SK-N-SH treated with all-trans-retinoic acid at 6 μM for 48 hours (cell line): ENCODE data around the gene LEO1.

Experiments
- ATAC-seq: fragments of 200-7000 bp; cut with Tn5 transposase; 3 replicates; pipeline ENCODE4 v1.9.1; 2020; ENCODE audit warnings: mild to moderate bottlenecking, moderate library complexity
- ARNTL ChIP-seq: fragments of 450-650 bp; formaldehyde crosslinking; IDR thresholded peaks from 2 replicates; pipeline ENCODE4 v1.5.0; 2020; ENCODE audit warnings: low read depth, mild to moderate bottlenecking, moderate library complexity, borderline replicate concordance
- CREB5 ChIP-seq: fragments of 250-450 bp; sonication (Bioruptor Pico); IDR thresholded peaks from 2 replicates; pipeline ENCODE4 v1.5.1; 2020; ENCODE audit warnings: low read depth, mild to moderate bottlenecking, moderate library complexity
- CSRNP3 ChIP-seq: fragments of 250-450 bp; sonication (Bioruptor Pico); IDR thresholded peaks from 2 replicates; pipeline ENCODE4 v1.5.1; 2021; ENCODE audit warnings: mild to moderate bottlenecking, moderate library complexity
- ESRRG ChIP-seq: fragments of 250-450 bp; sonication (Bioruptor Pico); IDR thresholded peaks from 2 replicates; pipeline ENCODE4 v1.6.1; 2021; ENCODE audit warnings: mild to moderate bottlenecking
- ISL1 ChIP-seq: fragments of 250-450 bp; sonication (Bioruptor Pico); IDR thresholded peaks from 2 replicates; pipeline ENCODE4 v2.1.2; 2022; ENCODE audit warnings: mild to moderate bottlenecking, moderate library complexity
- OSR1 ChIP-seq: fragments of 250-450 bp; sonication (Bioruptor Pico); IDR thresholded peaks from 2 replicates; pipeline ENCODE4 v1.8.0; 2022; ENCODE audit warnings: moderate library complexity, mild to moderate bottlenecking, inconsistent platforms
- PPARA ChIP-seq: fragments of 250-450 bp; sonication (Bioruptor Pico); IDR thresholded peaks from 2 replicates; pipeline ENCODE4 v1.5.0; 2020; ENCODE audit warnings: mild to moderate bottlenecking, borderline replicate concordance
- RARB ChIP-seq: fragments of 250-450 bp; sonication (Bioruptor Pico); IDR thresholded peaks from 2 replicates; pipeline ENCODE4 v1.8.0; 2021; ENCODE audit warnings: mild to moderate bottlenecking, moderate library complexity
- TCF4 ChIP-seq: fragments of 250-450 bp; sonication (Bioruptor Pico); IDR thresholded peaks from 2 replicates; pipeline ENCODE4 v1.8.0; 2021; ENCODE audit warnings: mild to moderate bottlenecking, moderate library complexity, borderline replicate concordance
- TOX ChIP-seq: fragments of 250-450 bp; sonication (Bioruptor Pico); IDR thresholded peaks from 2 replicates; pipeline ENCODE4 v1.8.0; 2021; ENCODE audit warnings: mild to moderate bottlenecking, moderate library complexity, borderline replicate concordance
- ZC3H10 ChIP-seq: fragments of 250-450 bp; sonication (Bioruptor Pico); IDR thresholded peaks from 2 replicates; pipeline ENCODE4 v1.5.1; 2021; ENCODE audit warnings: mild to moderate bottlenecking, moderate library complexity
- ZFP3 ChIP-seq: fragments of 250-450 bp; sonication (Bioruptor Pico); IDR thresholded peaks from 2 replicates; pipeline ENCODE4 v1.5.0; 2020; ENCODE audit warnings: mild to moderate bottlenecking, moderate library complexity
- ZNF565 ChIP-seq: fragments of 450-650 bp; formaldehyde crosslinking; conservative IDR thresholded peaks from 2 replicates; pipeline ENCODE4 v1.5.0; 2020; ENCODE audit warnings: low read depth, mild to moderate bottlenecking, moderate library complexity
- ZNF70 ChIP-seq: fragments of 450-650 bp; formaldehyde crosslinking; IDR thresholded peaks from 2 replicates; pipeline ENCODE4 v1.5.0; 2020; ENCODE audit warnings: mild to moderate bottlenecking, moderate library complexity
- ZNF8 ChIP-seq: fragments of 450-650 bp; formaldehyde crosslinking; IDR thresholded peaks from 2 replicates; pipeline ENCODE4 v1.5.0; 2020; ENCODE audit warnings: mild to moderate bottlenecking, moderate library complexity
- TF ChIP-seq, protein P1 (sequence below): fragments of 250-450 bp; sonication (Bioruptor Pico); IDR thresholded peaks from 2 replicates; pipeline ENCODE4 v1.8.0; 2021; ENCODE audit warnings: low read depth, mild to moderate bottlenecking, moderate library complexity, borderline replicate concordance
- TF ChIP-seq, protein P2 (sequence below): fragments of 250-450 bp; sonication (Bioruptor Pico); IDR thresholded peaks from 2 replicates; pipeline ENCODE4 v1.5.0; 2020; ENCODE audit warnings: mild to moderate bottlenecking, moderate library complexity
- TF ChIP-seq, protein P3 (sequence below): fragments of 250-450 bp; sonication (Bioruptor Pico); IDR thresholded peaks from 2 replicates; pipeline ENCODE4 v1.8.0; 2020; ENCODE audit warnings: mild to moderate bottlenecking, moderate library complexity, borderline replicate concordance

Gene LEO1

DNA sequence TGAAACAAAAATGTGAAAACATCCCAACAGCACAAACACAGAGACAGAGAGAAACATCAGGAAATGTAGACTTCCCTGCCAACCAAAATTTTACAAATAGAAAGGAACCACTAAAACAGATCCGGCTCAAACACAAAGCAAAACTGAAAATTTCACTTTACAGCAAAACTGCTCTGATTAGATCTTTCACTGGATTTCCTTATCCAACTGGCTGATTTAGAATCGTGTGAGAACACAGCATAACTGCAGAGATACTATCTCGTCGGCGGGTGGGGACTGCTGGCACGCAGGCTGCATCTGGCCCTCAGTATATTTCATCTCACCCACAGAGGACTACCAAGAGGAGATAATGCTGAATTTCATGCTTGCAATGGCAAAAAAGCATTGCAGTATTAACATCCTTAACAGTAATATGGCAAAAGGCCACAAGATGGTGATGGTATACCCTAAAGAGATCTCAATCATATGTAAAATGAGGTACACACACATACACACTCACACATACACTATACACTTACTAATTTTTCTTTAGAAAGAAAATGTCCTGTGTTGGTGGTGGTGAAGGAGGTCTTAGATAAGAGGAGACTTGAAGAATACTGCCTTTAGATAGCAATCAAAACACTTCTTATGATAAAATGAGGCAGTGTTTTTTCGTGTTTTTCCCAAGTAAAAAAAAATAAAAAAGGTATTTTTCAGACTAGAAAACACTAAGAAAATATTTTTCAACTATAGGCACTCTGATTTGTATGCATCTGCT is 10.6 kb upstream of the LEO1 start:
- ATAC-seq: peak; percentile 95
- TF ChIP-seq CREB5 (CRISPR knock-in tag) (no peak), ZFP3 (CRISPR knock-in tag) (no peak)
- TF ChIP-seq, protein P1, sequence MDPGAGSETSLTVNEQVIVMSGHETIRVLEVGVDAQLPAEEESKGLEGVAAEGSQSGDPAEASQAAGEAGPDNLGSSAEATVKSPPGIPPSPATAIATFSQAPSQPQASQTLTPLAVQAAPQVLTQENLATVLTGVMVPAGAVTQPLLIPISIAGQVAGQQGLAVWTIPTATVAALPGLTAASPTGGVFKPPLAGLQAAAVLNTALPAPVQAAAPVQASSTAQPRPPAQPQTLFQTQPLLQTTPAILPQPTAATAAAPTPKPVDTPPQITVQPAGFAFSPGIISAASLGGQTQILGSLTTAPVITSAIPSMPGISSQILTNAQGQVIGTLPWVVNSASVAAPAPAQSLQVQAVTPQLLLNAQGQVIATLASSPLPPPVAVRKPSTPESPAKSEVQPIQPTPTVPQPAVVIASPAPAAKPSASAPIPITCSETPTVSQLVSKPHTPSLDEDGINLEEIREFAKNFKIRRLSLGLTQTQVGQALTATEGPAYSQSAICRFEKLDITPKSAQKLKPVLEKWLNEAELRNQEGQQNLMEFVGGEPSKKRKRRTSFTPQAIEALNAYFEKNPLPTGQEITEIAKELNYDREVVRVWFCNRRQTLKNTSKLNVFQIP (CRISPR knock-in tag): no peak

GRCh38 chr15:51973775-51974174 is 2.2 kb upstream of the LEO1 start:
- TF ChIP-seq CSRNP3 (CRISPR knock-in tag) (no peak), ZFP3 (CRISPR knock-in tag) (no peak), ZNF565 (CRISPR knock-in tag) (no peak), ZC3H10 (no peak), TCF4 (CRISPR knock-in tag) (no peak), ESRRG (no peak), ISL1 (no peak), ZNF8 (CRISPR knock-in tag) (no peak)
- TF ChIP-seq, protein P2, sequence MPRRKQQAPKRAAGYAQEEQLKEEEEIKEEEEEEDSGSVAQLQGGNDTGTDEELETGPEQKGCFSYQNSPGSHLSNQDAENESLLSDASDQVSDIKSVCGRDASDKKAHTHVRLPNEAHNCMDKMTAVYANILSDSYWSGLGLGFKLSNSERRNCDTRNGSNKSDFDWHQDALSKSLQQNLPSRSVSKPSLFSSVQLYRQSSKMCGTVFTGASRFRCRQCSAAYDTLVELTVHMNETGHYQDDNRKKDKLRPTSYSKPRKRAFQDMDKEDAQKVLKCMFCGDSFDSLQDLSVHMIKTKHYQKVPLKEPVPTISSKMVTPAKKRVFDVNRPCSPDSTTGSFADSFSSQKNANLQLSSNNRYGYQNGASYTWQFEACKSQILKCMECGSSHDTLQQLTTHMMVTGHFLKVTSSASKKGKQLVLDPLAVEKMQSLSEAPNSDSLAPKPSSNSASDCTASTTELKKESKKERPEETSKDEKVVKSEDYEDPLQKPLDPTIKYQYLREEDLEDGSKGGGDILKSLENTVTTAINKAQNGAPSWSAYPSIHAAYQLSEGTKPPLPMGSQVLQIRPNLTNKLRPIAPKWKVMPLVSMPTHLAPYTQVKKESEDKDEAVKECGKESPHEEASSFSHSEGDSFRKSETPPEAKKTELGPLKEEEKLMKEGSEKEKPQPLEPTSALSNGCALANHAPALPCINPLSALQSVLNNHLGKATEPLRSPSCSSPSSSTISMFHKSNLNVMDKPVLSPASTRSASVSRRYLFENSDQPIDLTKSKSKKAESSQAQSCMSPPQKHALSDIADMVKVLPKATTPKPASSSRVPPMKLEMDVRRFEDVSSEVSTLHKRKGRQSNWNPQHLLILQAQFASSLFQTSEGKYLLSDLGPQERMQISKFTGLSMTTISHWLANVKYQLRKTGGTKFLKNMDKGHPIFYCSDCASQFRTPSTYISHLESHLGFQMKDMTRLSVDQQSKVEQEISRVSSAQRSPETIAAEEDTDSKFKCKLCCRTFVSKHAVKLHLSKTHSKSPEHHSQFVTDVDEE (CRISPR knock-in tag): no peak
- TF ChIP-seq, protein P3, sequence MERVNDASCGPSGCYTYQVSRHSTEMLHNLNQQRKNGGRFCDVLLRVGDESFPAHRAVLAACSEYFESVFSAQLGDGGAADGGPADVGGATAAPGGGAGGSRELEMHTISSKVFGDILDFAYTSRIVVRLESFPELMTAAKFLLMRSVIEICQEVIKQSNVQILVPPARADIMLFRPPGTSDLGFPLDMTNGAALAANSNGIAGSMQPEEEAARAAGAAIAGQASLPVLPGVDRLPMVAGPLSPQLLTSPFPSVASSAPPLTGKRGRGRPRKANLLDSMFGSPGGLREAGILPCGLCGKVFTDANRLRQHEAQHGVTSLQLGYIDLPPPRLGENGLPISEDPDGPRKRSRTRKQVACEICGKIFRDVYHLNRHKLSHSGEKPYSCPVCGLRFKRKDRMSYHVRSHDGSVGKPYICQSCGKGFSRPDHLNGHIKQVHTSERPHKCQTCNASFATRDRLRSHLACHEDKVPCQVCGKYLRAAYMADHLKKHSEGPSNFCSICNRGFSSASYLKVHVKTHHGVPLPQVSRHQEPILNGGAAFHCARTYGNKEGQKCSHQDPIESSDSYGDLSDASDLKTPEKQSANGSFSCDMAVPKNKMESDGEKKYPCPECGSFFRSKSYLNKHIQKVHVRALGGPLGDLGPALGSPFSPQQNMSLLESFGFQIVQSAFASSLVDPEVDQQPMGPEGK (CRISPR knock-in tag): no peak
- ATAC-seq: no peak

GRCh38 chr15:51973220-51973619 is 1.6 kb upstream of the LEO1 start:
- no peak for ATAC-seq
- TF ChIP-seq ZNF565 (CRISPR knock-in tag) (no peak), PPARA (CRISPR knock-in tag) (no peak), ESRRG (no peak), OSR1 (CRISPR knock-in tag) (no peak), ZNF70 (CRISPR knock-in tag) (no peak), ISL1 (no peak), ARNTL (CRISPR knock-in tag) (no peak), TOX (CRISPR knock-in tag) (no peak), CSRNP3 (CRISPR knock-in tag) (no peak), ZFP3 (CRISPR knock-in tag) (no peak), RARB (CRISPR knock-in tag) (no peak)
- TF ChIP-seq, protein P1 (CRISPR knock-in tag): no peak
- TF ChIP-seq, protein P2 (CRISPR knock-in tag): no peak
- TF ChIP-seq, protein P3 (CRISPR knock-in tag): no peak
